Measurements from ENCODE around the gene ANK2.

- TF ChIP-seq CTCF (optimal IDR thresholded peaks at IDR 0.05 in 1 of 3, IDR thresholded peaks at IDR 0.05 in 1 of 3, conservative IDR thresholded peaks at IDR 0.05 in 1 of 3; ENCODE audit: extremely low read depth in 1 of 3, insufficient read depth in 2 of 3, low read length in 3 of 3) (no peak), EZH2 (IDR thresholded peaks at IDR 0.05; ENCODE audit: low read length) (no peak)
Measured at GRCh38 chr4:113330200-113330599, 280.7 kb downstream of the ANK2 start.
